Measurements from ENCODE around the gene ARHGAP11A.
A peak's percentile ranks its signal among the peaks of the same experiment; 100 is the strongest.

The ARHGAP11A gene

GRCh38 chr15:32671339-32672325 lies 56.3 kb downstream of the ARHGAP11A start:
- no peak for TF ChIP-seq ZFX (IDR thresholded peaks at IDR 0.05; ENCODE audit: borderline replicate concordance)
- TF ChIP-seq, protein P1, sequence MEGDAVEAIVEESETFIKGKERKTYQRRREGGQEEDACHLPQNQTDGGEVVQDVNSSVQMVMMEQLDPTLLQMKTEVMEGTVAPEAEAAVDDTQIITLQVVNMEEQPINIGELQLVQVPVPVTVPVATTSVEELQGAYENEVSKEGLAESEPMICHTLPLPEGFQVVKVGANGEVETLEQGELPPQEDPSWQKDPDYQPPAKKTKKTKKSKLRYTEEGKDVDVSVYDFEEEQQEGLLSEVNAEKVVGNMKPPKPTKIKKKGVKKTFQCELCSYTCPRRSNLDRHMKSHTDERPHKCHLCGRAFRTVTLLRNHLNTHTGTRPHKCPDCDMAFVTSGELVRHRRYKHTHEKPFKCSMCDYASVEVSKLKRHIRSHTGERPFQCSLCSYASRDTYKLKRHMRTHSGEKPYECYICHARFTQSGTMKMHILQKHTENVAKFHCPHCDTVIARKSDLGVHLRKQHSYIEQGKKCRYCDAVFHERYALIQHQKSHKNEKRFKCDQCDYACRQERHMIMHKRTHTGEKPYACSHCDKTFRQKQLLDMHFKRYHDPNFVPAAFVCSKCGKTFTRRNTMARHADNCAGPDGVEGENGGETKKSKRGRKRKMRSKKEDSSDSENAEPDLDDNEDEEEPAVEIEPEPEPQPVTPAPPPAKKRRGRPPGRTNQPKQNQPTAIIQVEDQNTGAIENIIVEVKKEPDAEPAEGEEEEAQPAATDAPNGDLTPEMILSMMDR (IDR thresholded peaks at IDR 0.05), result no peak
- no peak overlapping the region for H3K27ac ChIP-seq

DNA sequence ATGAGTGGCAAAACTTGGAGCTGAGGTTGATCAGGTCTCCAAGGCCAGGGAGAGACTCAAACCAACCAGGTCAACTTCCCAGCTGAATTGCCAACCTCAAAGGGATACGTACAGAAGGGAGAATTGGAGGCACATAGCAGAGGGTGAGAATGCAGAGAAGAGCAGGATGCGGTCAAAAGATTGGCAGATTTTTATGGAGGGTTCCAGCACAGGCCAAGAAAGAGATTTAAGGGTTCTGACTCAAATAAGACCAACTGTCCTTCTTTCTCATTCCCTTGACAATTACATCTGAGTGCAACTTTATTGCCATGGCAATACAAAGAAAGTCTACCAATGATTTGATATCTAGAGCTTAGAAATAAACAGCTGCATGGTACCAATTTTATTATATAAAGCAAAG lies 59.4 kb downstream of the ARHGAP11A start:
- no peak overlapping the region for H3K27ac ChIP-seq
- TF ChIP-seq ZFX (IDR thresholded peaks at IDR 0.05; ENCODE audit: borderline replicate concordance), result no peak
- TF ChIP-seq, protein P1 (IDR thresholded peaks at IDR 0.05), result no peak

GRCh38 chr15:32675466-32675865 lies 60.2 kb downstream of the ARHGAP11A start:
- TF ChIP-seq, protein P1 (IDR thresholded peaks at IDR 0.05), result no peak
- no peak for TF ChIP-seq ZFX (IDR thresholded peaks at IDR 0.05; ENCODE audit: borderline replicate concordance)
- H3K27ac ChIP-seq, result no peak overlapping the region

DNA sequence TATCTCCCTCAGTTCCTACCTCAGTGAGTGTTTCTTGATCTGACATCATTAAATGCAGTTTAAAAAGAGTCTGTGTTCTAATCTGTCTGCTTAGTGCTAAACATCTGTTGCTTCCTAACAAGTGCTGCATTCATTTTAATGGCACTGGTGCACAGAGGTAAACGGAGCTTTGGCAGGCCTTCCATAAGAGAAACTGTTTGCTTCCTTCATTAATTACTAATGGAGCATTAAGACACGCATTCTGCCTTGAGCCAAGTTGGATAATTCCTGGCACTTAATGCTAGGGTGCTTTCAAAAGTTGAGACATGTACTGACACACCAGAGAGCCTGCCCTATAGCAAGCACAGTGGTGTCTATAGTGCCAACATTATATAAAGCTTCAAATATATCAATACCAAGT lies 60.9 kb downstream of the ARHGAP11A start:
- H3K27ac ChIP-seq, result peak overlapping the region; percentile 67
- TF ChIP-seq ZFX (IDR thresholded peaks at IDR 0.05; ENCODE audit: borderline replicate concordance), result no peak
- TF ChIP-seq, protein P1 (IDR thresholded peaks at IDR 0.05), result no peak

GRCh38 chr15:32677238-32677750 lies 62.0 kb downstream of the ARHGAP11A start:
- TF ChIP-seq, protein P1 (IDR thresholded peaks at IDR 0.05), result no peak
- no peak for TF ChIP-seq ZFX (IDR thresholded peaks at IDR 0.05; ENCODE audit: borderline replicate concordance)
- peak overlapping the region; percentile 67 for H3K27ac ChIP-seq

GRCh38 chr15:32679298-32679690 lies 64.0 kb downstream of the ARHGAP11A start:
- no peak overlapping the region for H3K27ac ChIP-seq
- TF ChIP-seq, protein P1 (IDR thresholded peaks at IDR 0.05), result 0 out of 2 replicates have a peak, but pooled peaks have one; percentile 7
- no peak for TF ChIP-seq ZFX (IDR thresholded peaks at IDR 0.05; ENCODE audit: borderline replicate concordance)

- no peak overlapping the region for H3K27ac ChIP-seq
- TF ChIP-seq, protein P1 (IDR thresholded peaks at IDR 0.05), result no peak
- TF ChIP-seq ZFX (IDR thresholded peaks at IDR 0.05; ENCODE audit: borderline replicate concordance), result no peak
Measured at GRCh38 chr15:32682569-32682968, 67.3 kb downstream of the ARHGAP11A start.
